Keratinocyte (primary cell): Measurements from ENCODE around the gene TEX26.

Experiments
- CTCF ChIP-seq, 3 experiments: IDR thresholded peaks in 1 of 3; conservative IDR thresholded peaks in 1 of 3; optimal IDR thresholded peaks in 1 of 3; 2 replicates in 2 of 3; 3 replicates in 1 of 3; pipeline versions ENCODE3 to v1.5.1; 2011; ENCODE audit warnings: low read length in 3 of 3, mild to moderate bottlenecking in 3 of 3, moderate library complexity in 2 of 3, control low read depth in 1 of 3, inconsistent platforms in 1 of 3; ENCODE audit not compliant: insufficient read depth in 2 of 3; ENCODE audit errors: extremely low read depth in 1 of 3
- EZH2 ChIP-seq: IDR thresholded peaks from one replicate; pipeline ENCODE4 v1.6.1; 2012; ENCODE audit warnings: inconsistent platforms, mild to moderate bottlenecking, low read length, moderate library complexity

GRCh38 chr13:31022928-31023530, 90.6 kb downstream of the TEX26 start:
- TF ChIP-seq CTCF (optimal IDR thresholded peaks at IDR 0.05 in 1 of 3, IDR thresholded peaks at IDR 0.05 in 1 of 3, conservative IDR thresholded peaks at IDR 0.05 in 1 of 3; ENCODE audit: extremely low read depth in 1 of 3, insufficient read depth in 2 of 3, low read length in 3 of 3) (no peak), EZH2 (no peak)
